NOMO-1 treated with DMSO at 0.1 percent for 48 hours (cell line): ENCODE measurements around the gene KCNMA1.

Source experiments
- DNase-seq: peaks from one replicate; lab custom pipeline; 2025; ENCODE audit not compliant: unreplicated experiment; lab: John Stamatoyannopoulos, UW

KCNMA1 gene

GRCh38 chr10:77664008-77664407 is 26.4 kb upstream of the KCNMA1 start:
- no peak for DNase-seq

- DNase-seq: no peak
Observed at GRCh38 chr10:77661674-77662073, 24.1 kb upstream of the KCNMA1 start.

- DNase-seq: no peak
Observed at GRCh38 chr10:77661100-77661499, 23.5 kb upstream of the KCNMA1 start.

- peak; percentile 7 for DNase-seq
Observed at GRCh38 chr10:77659046-77659670, 21.6 kb upstream of the KCNMA1 start.

GRCh38 chr10:77653210-77653609 is 15.6 kb upstream of the KCNMA1 start:
- DNase-seq: no peak

- DNase-seq: peak; percentile 58
Observed at GRCh38 chr10:77649333-77650331, 12.0 kb upstream of the KCNMA1 start.

GRCh38 chr10:77648472-77648871 is 10.9 kb upstream of the KCNMA1 start:
- peak; percentile 54 for DNase-seq

GRCh38 chr10:77647543-77648293 is 10.1 kb upstream of the KCNMA1 start:
- no peak for DNase-seq

GRCh38 chr10:77644557-77645243 is 7.1 kb upstream of the KCNMA1 start:
- no peak for DNase-seq

GRCh38 chr10:77643795-77644468 is 6.3 kb upstream of the KCNMA1 start:
- DNase-seq: peak; percentile 66

GRCh38 chr10:77641788-77642397 is 4.3 kb upstream of the KCNMA1 start:
- DNase-seq: peak; percentile 65

- peak; percentile 40 for DNase-seq
Observed at GRCh38 chr10:77641344-77641743, 3.7 kb upstream of the KCNMA1 start.

GRCh38 chr10:77640167-77640566 is 2.6 kb upstream of the KCNMA1 start:
- no peak for DNase-seq

- no peak for DNase-seq
Observed at GRCh38 chr10:77639756-77640155, 2.1 kb upstream of the KCNMA1 start.

GRCh38 chr10:77638321-77639101 is 903 bp upstream of the KCNMA1 start:
- peak; percentile 8 for DNase-seq

GRCh38 chr10:77636967-77637531 is 559 bp downstream of the KCNMA1 start:
- no peak for DNase-seq

- DNase-seq: no peak
Observed at GRCh38 chr10:77636282-77636966, 1.2 kb downstream of the KCNMA1 start.
